DMS 273 (cell line): Measurements from ENCODE around the gene MUSK.
"Not testable (repeated sequence)": the region's sequence is repeated elsewhere in the genome, so short reads cannot be mapped to it uniquely, and the experiment has no call there.

Source experiments
- DNase-seq: peaks from one replicate; lab custom pipeline; 2025; ENCODE audit not compliant: unreplicated experiment; lab: John Stamatoyannopoulos, UW

The MUSK gene

DNA sequence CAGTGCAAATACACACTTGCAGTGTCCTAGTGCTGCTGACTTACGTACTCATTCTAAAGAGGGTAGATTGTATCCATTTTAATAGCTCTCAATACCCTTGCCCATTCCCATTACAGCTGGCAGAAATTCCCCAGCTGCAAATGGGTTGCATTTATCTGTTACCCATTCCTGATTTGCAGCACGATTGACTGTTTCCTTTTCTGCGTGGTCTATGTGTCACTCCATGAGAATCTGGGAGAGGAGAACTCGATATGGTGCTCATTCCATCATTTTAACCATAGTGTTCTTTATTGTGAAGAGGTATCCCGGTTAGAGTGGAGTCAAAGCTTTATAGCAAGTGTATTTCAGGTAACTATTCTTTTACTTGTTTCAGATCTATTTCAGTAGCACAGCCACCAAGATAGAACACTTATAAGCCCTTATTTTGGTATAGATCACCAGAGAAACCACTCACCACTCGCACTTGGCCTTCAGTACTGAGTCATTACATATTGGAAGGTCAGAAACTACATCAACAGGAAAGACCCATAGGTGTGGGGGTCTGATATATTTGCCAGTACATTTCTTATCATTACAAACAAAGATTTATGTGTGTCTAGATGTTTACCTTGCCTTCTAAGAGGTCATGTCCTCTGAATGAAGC, 139.5 kb downstream of the MUSK start:
- no peak for DNase-seq

DNA sequence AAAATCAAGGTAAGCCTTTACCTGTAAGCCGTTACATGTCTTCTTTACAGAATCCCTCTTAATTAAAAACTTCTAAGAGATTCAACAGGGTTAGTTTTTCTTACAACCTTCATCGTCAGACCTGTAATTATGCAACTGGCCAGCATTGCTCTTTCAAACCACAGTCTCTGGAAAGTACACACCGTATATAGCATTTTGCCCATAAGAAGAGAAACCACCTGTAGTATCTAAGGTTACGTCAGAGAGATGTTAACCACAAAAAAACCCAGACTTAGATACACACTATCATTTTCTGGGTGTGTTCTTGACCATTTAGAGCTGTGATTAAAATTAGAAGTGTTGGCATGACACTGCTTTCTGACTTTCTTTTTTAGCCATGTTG, 140.0 kb downstream of the MUSK start:
- DNase-seq = no peak

DNA sequence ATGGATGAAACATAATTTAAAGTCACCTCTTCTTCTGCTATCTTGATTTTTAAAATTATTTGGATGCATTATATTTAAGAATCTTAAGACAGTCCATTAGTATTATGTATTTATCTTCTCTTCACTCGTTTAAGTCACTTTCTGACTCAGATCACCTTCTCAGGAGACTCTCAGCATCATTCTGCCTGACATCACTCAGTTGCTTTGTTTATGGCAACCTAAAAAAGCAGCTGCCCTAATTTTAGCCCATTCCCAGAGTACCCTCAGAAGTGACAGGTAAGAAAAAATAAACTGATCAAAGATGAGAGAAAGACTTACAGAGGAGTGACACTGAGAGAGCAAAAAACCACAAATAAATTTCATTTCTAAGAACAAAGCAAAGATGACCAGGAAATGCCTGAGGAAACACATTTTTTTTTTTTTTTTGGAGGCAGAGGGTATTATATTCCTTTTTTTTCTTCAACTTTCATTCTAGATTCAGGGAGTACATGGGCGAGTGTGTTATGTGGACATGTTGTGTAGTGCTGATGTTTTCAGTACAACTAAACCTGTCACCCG, 140.5 kb downstream of the MUSK start:
- DNase-seq = no peak

- no peak for DNase-seq
Measured at GRCh38 chr9:110810262-110810976, 141.8 kb downstream of the MUSK start.

GRCh38 chr9:110812886-110813285, 144.3 kb downstream of the MUSK start:
- DNase-seq = no peak

GRCh38 chr9:110814159-110814558, 145.6 kb downstream of the MUSK start:
- DNase-seq = no peak

DNA sequence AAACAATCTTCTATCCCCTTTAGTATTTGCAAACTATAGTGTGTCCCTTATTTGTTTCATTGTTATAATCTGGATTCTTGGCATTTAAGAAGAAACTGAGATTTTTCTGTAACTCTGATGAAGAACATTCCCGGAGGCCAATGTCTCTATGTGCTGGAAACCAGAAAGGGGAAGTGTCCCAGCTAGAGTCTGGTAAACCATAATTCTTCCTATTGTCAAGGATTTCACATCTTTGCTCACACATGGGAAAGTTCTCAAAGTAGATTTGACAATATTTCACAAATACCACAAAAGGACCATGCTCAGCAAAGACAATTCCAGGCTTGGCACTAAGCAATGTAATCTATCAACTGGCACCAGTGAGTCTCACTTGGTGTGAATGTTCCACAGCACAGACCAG, 146.8 kb downstream of the MUSK start:
- no peak for DNase-seq

DNA sequence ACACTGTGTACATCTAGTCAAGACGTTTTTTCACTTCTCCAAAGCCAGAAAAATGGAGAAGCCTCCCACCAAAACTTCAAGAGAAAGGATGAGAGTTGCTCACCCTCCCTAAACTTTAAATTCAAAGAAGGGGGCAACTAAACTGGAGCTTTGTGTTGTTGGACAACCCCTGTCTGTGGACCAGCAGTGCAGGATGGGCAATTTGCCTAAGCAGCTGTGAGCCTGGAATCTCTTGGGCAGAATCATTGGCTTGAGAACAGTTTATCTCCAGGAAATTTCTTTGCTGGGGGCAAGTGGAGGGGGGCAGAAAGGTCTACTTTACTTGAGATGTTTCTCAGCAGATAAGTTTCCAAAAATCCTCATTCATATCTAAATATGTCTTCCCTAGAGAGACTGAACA, 151.8 kb downstream of the MUSK start:
- DNase-seq = no peak

DNA sequence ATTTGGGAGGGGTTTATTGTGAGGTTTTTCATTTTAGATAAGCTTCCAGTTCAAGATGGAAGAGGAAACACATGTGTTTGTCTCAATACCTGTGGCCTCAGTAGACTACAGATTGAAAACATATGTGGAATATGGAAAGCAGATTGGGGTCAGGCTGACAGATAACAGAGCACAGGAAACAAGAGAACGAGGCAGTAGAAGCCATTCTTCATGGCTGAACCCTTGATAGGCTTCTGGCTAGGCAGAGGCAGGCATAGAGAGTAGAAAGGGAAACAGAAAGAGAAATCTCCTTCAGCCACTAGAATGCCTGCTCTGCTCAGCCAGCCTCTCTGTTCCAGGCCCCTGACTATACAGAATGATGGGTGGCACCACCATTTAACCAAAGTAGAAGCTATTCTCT, 152.5 kb downstream of the MUSK start:
- DNase-seq = no peak

- not testable (repeated sequence) for DNase-seq
Measured at GRCh38 chr9:110825129-110825528, 156.5 kb downstream of the MUSK start.

GRCh38 chr9:110825950-110826349, 157.4 kb downstream of the MUSK start:
- no peak for DNase-seq

GRCh38 chr9:110826400-110826799, 157.8 kb downstream of the MUSK start:
- not testable (repeated sequence) for DNase-seq

DNA sequence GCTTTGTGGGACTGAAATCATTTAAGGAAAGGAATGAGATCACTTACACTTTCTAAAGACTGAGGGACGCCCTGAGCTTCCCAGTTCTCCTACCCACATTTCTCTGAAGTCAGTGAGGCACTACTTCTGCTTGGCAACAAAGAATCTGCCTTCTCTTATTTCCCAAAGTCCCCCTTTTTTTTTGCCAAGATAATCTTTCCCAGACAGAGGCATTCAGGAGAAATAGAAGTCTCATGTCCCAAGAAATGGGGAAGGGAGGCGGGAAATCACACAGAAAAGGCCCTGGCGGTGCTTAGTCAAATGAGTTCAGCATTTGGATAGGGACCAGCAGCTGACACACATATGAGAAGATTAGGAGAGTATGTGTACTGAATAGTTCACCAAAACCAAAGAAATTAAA, 159.7 kb downstream of the MUSK start:
- DNase-seq = no peak

DNA sequence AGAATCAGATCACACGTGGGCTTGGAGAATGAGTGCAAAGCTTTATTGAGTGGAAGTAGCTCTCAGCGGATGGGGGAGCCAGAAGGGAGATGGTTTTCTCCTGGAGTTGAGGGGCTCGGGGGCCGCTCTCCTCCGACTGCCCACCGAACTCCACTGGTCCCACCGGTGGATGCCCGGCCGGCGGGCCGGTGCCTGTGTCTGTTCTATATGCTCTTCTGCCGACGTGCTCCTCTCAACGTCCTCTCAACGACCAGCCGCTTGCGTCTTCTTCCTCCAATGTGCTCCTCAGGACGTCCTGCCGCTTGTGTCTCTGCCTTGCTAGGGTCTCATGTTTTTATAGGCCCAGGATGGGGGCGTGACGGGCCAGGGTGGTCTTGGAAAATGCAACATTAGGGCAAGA, 161.9 kb downstream of the MUSK start:
- no peak for DNase-seq

- no peak for DNase-seq
Measured at GRCh38 chr9:110832926-110833325, 164.3 kb downstream of the MUSK start.

DNA sequence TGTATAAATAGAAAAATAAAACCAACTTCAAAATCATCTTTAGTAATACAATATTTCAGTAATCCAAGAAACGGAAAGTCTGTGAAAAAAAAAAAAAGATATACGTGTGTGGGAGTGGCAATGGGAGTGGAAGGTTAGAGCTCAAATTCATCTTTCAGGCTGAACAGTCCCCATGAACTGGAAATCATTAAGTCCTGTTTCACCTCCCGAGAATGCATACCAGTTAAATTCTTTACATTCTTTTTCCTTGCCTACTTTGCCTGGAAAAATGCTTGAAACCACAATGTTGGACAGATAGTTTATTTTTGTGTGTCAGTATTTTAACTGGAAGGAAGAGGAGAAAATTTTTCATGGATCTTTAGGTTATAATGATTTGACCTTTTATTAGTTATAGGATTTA, 166.8 kb downstream of the MUSK start:
- no peak for DNase-seq

GRCh38 chr9:110835859-110836271, 167.3 kb downstream of the MUSK start:
- DNase-seq = no peak

DNA sequence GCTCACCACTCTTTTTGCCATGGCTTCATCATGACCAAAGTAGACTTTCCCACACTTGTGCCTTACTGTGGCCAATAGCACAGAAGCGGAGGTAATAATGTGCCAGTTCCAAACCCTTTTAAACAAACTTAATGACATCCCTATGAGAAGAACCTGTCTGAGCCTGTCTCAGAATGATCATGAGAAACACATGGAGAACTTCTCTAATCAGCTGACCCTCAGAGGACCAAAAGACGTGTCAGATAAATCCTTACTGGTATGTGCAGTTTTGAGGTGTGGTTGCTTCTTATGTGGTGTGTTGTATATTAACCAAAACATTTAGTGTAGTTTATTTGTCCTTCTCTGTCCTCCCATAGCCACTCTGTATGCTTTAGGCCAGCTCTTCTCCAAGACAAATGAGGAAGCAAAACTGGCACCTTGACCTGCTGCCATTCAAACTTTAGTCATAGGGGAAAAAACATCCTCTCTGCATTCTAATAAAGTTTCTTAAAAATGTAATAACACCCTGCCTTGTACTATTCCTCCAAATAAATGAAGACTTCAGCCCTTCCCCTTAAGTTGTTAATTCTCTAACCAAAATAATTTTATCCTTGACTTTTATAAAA, 168.9 kb downstream of the MUSK start:
- DNase-seq = no peak

GRCh38 chr9:110842169-110842568, 173.6 kb downstream of the MUSK start:
- DNase-seq = no peak

- no peak for DNase-seq
Measured at GRCh38 chr9:110842986-110843385, 174.4 kb downstream of the MUSK start.

DNA sequence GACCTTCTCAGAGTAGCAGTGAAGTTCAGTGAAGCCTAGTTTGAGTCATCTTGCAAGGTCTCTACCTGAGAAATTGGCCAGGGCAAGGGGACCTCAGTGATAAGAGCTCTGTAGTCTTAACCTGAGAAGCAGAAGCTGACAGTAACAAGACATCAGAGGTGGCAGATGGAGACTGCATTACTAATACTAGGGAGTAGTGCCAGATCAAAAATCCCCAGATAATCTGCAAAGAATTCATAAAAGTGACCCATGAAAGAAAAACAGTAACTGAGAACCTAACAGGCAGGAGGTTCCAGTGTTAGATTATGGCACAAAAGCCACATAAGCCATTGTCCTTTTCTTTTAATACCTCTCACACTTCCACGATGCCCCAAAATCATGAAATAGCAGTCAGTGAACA, 175.5 kb downstream of the MUSK start:
- DNase-seq = peak; percentile 3

DNA sequence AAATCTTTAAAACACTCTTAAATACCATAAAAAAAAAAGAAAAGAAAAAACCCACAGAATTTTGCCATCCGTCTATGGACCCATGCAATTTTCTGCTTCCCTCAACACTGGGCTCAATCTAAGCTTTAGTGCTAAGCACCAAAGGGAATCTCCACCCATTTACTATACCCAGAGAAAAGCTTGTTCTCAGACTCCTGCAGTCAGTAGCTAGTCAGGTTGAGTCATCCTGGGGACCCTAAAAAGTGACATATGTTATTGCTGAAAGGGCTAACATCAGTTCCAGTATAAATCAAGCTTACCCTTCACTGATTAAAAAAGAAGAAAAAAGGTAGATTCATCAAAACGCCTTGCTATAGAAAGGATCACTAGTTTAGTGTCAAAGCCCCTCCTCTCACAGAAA, 177.6 kb downstream of the MUSK start:
- peak; percentile 9 for DNase-seq
